Activated CD8-positive, alpha-beta T cell treated with anti-CD3 and anti-CD28 coated beads, Interleukin-2, amount 10 ng/mL, durations not matched to agents 7 days and 5 days (primary cell): ENCODE data around the gene C5. TPM values are rescaled to one million over a fixed set of nuclear protein-coding genes. Genes with fewer than 3 reads are reported as not detected.
"Not testable (repeated sequence)": the region's sequence is repeated elsewhere in the genome, so short reads cannot be mapped to it uniquely, and the experiment has no call there.

ENCODE experiments used
- ATAC-seq: fragments of 150-1000 bp; cut with Tn5 transposase; one replicate; pipeline ENCODE4 v1.10.0; 2021; ENCODE audit warnings: moderate library complexity
- CTCF ChIA-PET: fragments of 350-600 bp; sonication (Branson Sonifier 250); formaldehyde crosslinking; loops from one replicate; lab custom pipeline; 2021; ENCODE audit warnings: antibody characterized with exemption; lab: Charles Lee
- POLR2A ChIA-PET: fragments of 350-600 bp; sonication (Branson Sonifier 250); formaldehyde crosslinking; loops from one replicate; lab custom pipeline; 2021; ENCODE audit warnings: antibody characterized with exemption; lab: Charles Lee
- DNase-seq: peaks from one replicate; pipeline ENCODE4 v3.0.0-alpha.2; 2020
- H3K27ac Mint-ChIP-seq: one replicate; pipeline ENCODE4 v1.8.0; 2021; ENCODE audit warnings: mild to moderate bottlenecking, mixed read lengths
- H3K27me3 Mint-ChIP-seq: one replicate; pipeline ENCODE4 v1.8.0; 2021; ENCODE audit warnings: low read depth, mixed read lengths
- H3K36me3 Mint-ChIP-seq: one replicate; pipeline ENCODE4 v1.8.0; 2021; ENCODE audit warnings: low read depth, mixed read lengths
- H3K4me1 Mint-ChIP-seq: one replicate; pipeline ENCODE4 v1.8.0; 2021; ENCODE audit warnings: low read depth, mixed read lengths
- H3K4me3 Mint-ChIP-seq: one replicate; pipeline ENCODE4 v1.8.0; 2021; ENCODE audit warnings: mild to moderate bottlenecking, mixed read lengths
- H3K9me3 Mint-ChIP-seq: one replicate; pipeline ENCODE4 v1.8.0; 2022; ENCODE audit warnings: mixed read lengths; ENCODE audit not compliant: insufficient read depth
- total RNA-seq, 2 experiments: library from RNA; stranded (reverse); gene quantifications; one replicate each; pipeline ENCODE4 v1.2.3, GENCODE V29; 2021

C5 gene
- total RNA-seq, 2 experiments from 2014 or later = 1.3 to 2.3 TPM

- Mint-ChIP-seq H3K4me1 (peaks cover 11% of the 10 kb centered on the region), H3K27ac (no peak overlapping the region), H3K4me3 (no peak overlapping the region), H3K27me3 (peaks cover 11% of the 10 kb centered on the region), H3K36me3 (no peaks in the 10 kb centered on the region), H3K9me3 (no peaks in the 10 kb centered on the region)
- DNase-seq = no peak
- POLR2A ChIA-PET = interaction anchor here (0.6 kb wide), 1 partner anchor 111 kb away, joined by 4 read pairs; no protein-coding TSS in a partner anchor
- no peak for ATAC-seq
- CTCF ChIA-PET = interaction anchor here (0.7 to 8.1 kb wide), 10 partner anchors 11 to 414 kb away, joined by 3 to 98 read pairs (median 17); no protein-coding TSS in a partner anchor
These were observed 70.3 kb downstream of the C5 start for GRCh38 chr9:120979797-120980196.

DNA sequence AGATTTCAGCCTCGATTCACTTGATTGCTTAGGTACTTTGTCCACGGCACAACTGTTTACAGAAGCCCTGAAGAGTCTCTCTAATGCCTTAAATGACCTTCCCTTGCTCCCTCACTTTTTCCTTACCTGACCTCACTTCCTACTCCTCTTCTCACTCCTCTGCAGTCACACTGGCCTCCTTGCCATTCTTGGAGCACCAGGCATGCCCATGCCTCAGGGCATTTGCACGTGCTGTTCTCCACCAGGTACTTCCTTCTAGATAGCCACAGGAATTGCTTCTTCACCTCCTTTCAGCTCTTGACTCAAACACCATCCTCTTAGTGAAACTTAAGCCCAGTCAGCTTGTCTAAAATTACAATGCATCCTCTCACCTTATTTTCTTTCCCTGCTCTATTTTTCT, 71.1 kb downstream of the C5 start:
- Mint-ChIP-seq H3K9me3 (no peaks in the 10 kb centered on the region), H3K36me3 (no peaks in the 10 kb centered on the region), H3K27ac (no peak overlapping the region), H3K27me3 (peaks cover 11% of the 10 kb centered on the region), H3K4me3 (no peak overlapping the region), H3K4me1 (peaks cover 17% of the 10 kb centered on the region)
- POLR2A ChIA-PET = interaction anchor here (0.6 kb wide), 1 partner anchor 205 kb away, joined by 6 read pairs; no protein-coding TSS in a partner anchor
- ATAC-seq (no peak), DNase-seq (no peak)
- CTCF ChIA-PET = interaction anchor here (0.6 to 8.1 kb wide), 5 partner anchors 27 to 207 kb away, joined by 3 to 98 read pairs (median 4); no protein-coding TSS in a partner anchor

- ATAC-seq (no peak), DNase-seq (no peak)
- Mint-ChIP-seq H3K9me3 (no peaks in the 10 kb centered on the region), H3K4me3 (no peak overlapping the region), H3K27me3 (peaks cover 2% of the 10 kb centered on the region), H3K36me3 (no peaks in the 10 kb centered on the region), H3K4me1 (peaks cover 17% of the 10 kb centered on the region), H3K27ac (no peak overlapping the region)
- POLR2A ChIA-PET = interaction anchor here (0.9 kb wide), 1 partner anchor 52 kb away, joined by 3 read pairs; no protein-coding TSS in a partner anchor
- CTCF ChIA-PET = interaction anchor here (1.4 kb wide), 1 partner anchor 17 kb away, joined by 4 read pairs; no protein-coding TSS in a partner anchor
These were observed 72.8 kb downstream of the C5 start for GRCh38 chr9:120977321-120977720.

GRCh38 chr9:120974921-120975320, 75.2 kb downstream of the C5 start:
- Mint-ChIP-seq H3K27me3 (peaks cover 2% of the 10 kb centered on the region), H3K4me3 (no peak overlapping the region), H3K36me3 (no peaks in the 10 kb centered on the region), H3K4me1 (peaks cover 17% of the 10 kb centered on the region), H3K9me3 (no peaks in the 10 kb centered on the region), H3K27ac (peak overlapping the region; percentile 68)
- POLR2A ChIA-PET = interaction anchor here (0.7 kb wide), 1 partner anchor 47 kb away, joined by 3 read pairs; no protein-coding TSS in a partner anchor
- CTCF ChIA-PET = interaction anchor here (1.4 kb wide), 1 partner anchor 85 kb away, joined by 3 read pairs; no protein-coding TSS in a partner anchor
- ATAC-seq (peak; percentile 85), DNase-seq (peak; percentile 37)

DNA sequence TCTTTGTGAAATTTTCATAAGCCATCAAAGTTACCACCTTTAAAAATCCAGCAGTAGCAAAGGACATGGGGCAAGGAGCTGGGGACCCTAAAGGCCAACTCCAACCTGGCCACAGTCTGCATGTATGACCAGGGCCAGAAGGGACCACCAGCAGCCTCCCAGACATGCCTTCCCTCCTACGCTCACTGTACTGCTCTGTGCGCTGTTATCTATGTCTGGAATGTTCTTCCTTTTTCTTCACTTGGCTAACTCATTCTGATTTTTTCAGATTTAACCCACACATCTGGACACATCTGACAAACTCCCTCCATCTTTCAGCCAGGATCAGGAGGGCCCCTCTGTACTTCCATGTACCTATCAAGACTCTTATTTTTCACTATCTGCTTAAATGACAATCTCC, 75.9 kb downstream of the C5 start:
- ATAC-seq (no peak), DNase-seq (no peak)
- peaks cover 5% of the 10 kb centered on the region for H3K27me3 Mint-ChIP-seq
- H3K4me3 Mint-ChIP-seq = no peak overlapping the region
- ChIA-PET CTCF (no interaction called here), POLR2A (no interaction called here)
- peaks cover 17% of the 10 kb centered on the region for H3K4me1 Mint-ChIP-seq
- H3K27ac Mint-ChIP-seq = no peak overlapping the region
- no peaks in the 10 kb centered on the region for H3K36me3 Mint-ChIP-seq
- H3K9me3 Mint-ChIP-seq = no peaks in the 10 kb centered on the region

DNA sequence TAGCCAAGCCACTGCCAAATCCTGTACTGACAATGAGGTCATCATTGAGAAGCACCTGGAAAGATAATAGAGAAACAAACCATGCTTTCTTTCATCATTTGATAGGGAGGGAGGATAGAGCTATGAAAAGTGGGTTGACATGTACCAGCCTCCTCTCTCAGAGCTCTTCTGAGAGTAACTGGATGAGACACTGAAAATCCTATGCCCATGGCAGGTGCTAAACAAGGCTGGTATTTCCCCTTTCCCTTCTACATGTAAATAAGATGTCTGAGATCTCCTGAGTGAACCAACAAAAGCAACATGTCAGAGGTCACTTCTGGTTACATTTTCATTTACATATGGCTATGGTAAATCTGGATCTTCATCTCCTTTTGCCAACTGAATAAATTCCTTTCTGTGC, 78.1 kb downstream of the C5 start:
- Mint-ChIP-seq H3K4me1 (peaks cover 17% of the 10 kb centered on the region), H3K27me3 (peaks cover 5% of the 10 kb centered on the region), H3K36me3 (no peaks in the 10 kb centered on the region), H3K27ac (no peak overlapping the region), H3K9me3 (no peaks in the 10 kb centered on the region), H3K4me3 (no peak overlapping the region)
- DNase-seq = no peak
- ChIA-PET CTCF (interaction anchor here (0.8 to 1.0 kb wide), 2 partner anchors 10 to 149 kb away, joined by 3 to 4 read pairs; no protein-coding TSS in a partner anchor), POLR2A (no interaction called here)
- no peak for ATAC-seq

GRCh38 chr9:120971471-120971870, 78.6 kb downstream of the C5 start:
- POLR2A ChIA-PET = not testable (repeated sequence)

DNA sequence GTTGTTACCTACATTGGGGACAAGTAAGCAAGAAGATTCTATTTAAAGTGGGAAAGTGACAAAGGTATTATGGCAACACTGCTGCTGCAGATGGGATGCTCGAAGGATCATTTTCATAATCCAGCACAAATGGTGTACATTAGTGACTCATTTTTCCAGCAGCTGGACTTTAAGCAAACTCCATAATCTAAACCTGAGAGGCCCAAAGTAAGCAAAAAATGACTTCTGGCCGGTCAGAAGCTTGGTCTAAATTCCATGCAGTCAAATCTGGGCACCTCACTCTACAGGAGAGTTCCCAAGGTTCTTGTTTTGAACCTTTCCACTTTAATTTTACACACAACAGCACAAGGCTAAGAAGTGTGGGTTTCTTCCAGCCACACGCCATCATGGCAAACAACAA, 79.8 kb downstream of the C5 start:
- Mint-ChIP-seq H3K27ac (no peak overlapping the region), H3K4me1 (peaks cover 11% of the 10 kb centered on the region), H3K27me3 (peaks cover 12% of the 10 kb centered on the region), H3K4me3 (no peak overlapping the region), H3K9me3 (no peaks in the 10 kb centered on the region), H3K36me3 (no peaks in the 10 kb centered on the region)
- no peak for DNase-seq
- ChIA-PET CTCF (interaction anchor here (1.4 to 2.8 kb wide), 2 partner anchors 11 to 90 kb away, joined by 8 to 20 read pairs; no protein-coding TSS in a partner anchor), POLR2A (no interaction called here)
- ATAC-seq = no peak

More at GRCh38 chr9:120971471-120971870, 78.6 kb downstream of the C5 start:
- not testable (repeated sequence) for H3K9me3 Mint-ChIP-seq, H3K36me3 Mint-ChIP-seq, H3K27me3 Mint-ChIP-seq, H3K27ac Mint-ChIP-seq, ATAC-seq, H3K4me3 Mint-ChIP-seq, DNase-seq
- H3K4me1 Mint-ChIP-seq = peaks cover 17% of the 10 kb centered on the region
- CTCF ChIA-PET = interaction anchor here (0.8 to 1.0 kb wide), 2 partner anchors 10 to 150 kb away, joined by 3 to 4 read pairs; no protein-coding TSS in a partner anchor

- no peak for DNase-seq
- ATAC-seq = no peak
- no peaks in the 10 kb centered on the region for H3K36me3 Mint-ChIP-seq
- ChIA-PET CTCF (interaction anchor here (1.3 kb wide), 1 partner anchor 16 kb away, joined by 6 read pairs; no protein-coding TSS in a partner anchor), POLR2A (no interaction called here)
- H3K27ac Mint-ChIP-seq = no peak overlapping the region
- peaks cover 16% of the 10 kb centered on the region for H3K27me3 Mint-ChIP-seq
- H3K4me3 Mint-ChIP-seq = no peak overlapping the region
- H3K9me3 Mint-ChIP-seq = no peaks in the 10 kb centered on the region
- no peaks in the 10 kb centered on the region for H3K4me1 Mint-ChIP-seq
These were observed 84.1 kb downstream of the C5 start for GRCh38 chr9:120966013-120966369.

DNA sequence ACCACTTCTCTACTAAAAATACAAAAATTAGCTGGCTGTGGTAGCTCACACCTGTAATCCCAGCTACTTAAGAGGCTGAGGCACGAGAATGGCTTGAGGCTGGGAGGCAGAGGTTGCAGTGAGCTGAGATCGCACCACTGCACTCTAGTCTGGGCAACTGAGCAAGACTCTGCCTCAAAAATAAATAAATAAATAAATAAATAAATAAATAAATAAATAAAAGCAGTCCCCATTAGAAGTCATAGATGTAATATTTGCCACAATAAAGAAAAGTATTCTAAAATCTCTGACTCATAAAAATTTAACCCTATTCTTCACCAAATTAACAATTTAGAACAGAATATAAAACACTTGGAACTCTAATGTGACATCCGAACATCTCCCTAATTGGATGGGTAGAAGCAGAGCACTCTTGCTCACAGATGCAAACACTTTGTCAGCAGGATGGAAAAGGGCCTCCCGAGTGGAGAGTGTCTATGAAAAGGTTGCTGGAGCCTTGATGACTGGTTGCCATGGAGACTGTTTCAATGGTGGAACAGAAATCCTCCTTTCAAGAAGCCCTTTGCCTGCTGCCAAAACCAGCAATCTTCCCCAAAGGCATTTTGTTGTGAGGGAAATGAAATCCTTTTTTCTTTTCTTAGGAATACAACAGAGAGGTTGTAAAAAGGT, 84.6 kb downstream of the C5 start:
- no peaks in the 10 kb centered on the region for H3K36me3 Mint-ChIP-seq
- no peaks in the 10 kb centered on the region for H3K9me3 Mint-ChIP-seq
- H3K4me1 Mint-ChIP-seq = no peaks in the 10 kb centered on the region
- peaks cover 16% of the 10 kb centered on the region for H3K27me3 Mint-ChIP-seq
- no peak overlapping the region for H3K27ac Mint-ChIP-seq
- ATAC-seq (no peak), DNase-seq (no peak)
- CTCF ChIA-PET = interaction anchor here (1.1 to 1.9 kb wide), 3 partner anchors 10 to 111 kb away, joined by 3 to 11 read pairs (median 5); no protein-coding TSS in a partner anchor
- POLR2A ChIA-PET = no interaction called here
- H3K4me3 Mint-ChIP-seq = no peak overlapping the region

GRCh38 chr9:120961936-120962335, 88.1 kb downstream of the C5 start:
- DNase-seq (no peak), ATAC-seq (no peak)
- ChIA-PET CTCF (interaction anchor here (1.2 to 3.8 kb wide), 3 partner anchors 20 to 98 kb away, joined by 3 to 22 read pairs (median 4); no protein-coding TSS in a partner anchor), POLR2A (no interaction called here)
- no peaks in the 10 kb centered on the region for H3K4me1 Mint-ChIP-seq
- no peak overlapping the region for H3K4me3 Mint-ChIP-seq
- H3K36me3 Mint-ChIP-seq = no peaks in the 10 kb centered on the region
- no peak overlapping the region for H3K27ac Mint-ChIP-seq
- peaks cover 12% of the 10 kb centered on the region for H3K27me3 Mint-ChIP-seq
- no peaks in the 10 kb centered on the region for H3K9me3 Mint-ChIP-seq

- ATAC-seq = no peak
- Mint-ChIP-seq H3K4me1 (no peaks in the 10 kb centered on the region), H3K9me3 (no peaks in the 10 kb centered on the region), H3K4me3 (no peak overlapping the region), H3K27me3 (peaks cover 5% of the 10 kb centered on the region), H3K36me3 (no peaks in the 10 kb centered on the region), H3K27ac (no peak overlapping the region)
- POLR2A ChIA-PET = no interaction called here
- DNase-seq = no peak
- CTCF ChIA-PET = interaction anchor here (1.1 to 3.8 kb wide), 6 partner anchors 8 to 101 kb away, joined by 3 to 22 read pairs (median 4); no protein-coding TSS in a partner anchor
These were observed 90.1 kb downstream of the C5 start for GRCh38 chr9:120960001-120960400.
